CD4-positive, alpha-beta T cell treated with Interleukin-10 for 1 hour (primary cell): ENCODE results near the gene SLC34A2.
"Not testable (repeated sequence)": the region's sequence is repeated elsewhere in the genome, so short reads cannot be mapped to it uniquely, and the experiment has no call there.

Source experiments
- DNase-seq: peaks from one replicate; pipeline ENCODE4 v3.0.0-alpha.2; 2020

SLC34A2 gene, protein sequence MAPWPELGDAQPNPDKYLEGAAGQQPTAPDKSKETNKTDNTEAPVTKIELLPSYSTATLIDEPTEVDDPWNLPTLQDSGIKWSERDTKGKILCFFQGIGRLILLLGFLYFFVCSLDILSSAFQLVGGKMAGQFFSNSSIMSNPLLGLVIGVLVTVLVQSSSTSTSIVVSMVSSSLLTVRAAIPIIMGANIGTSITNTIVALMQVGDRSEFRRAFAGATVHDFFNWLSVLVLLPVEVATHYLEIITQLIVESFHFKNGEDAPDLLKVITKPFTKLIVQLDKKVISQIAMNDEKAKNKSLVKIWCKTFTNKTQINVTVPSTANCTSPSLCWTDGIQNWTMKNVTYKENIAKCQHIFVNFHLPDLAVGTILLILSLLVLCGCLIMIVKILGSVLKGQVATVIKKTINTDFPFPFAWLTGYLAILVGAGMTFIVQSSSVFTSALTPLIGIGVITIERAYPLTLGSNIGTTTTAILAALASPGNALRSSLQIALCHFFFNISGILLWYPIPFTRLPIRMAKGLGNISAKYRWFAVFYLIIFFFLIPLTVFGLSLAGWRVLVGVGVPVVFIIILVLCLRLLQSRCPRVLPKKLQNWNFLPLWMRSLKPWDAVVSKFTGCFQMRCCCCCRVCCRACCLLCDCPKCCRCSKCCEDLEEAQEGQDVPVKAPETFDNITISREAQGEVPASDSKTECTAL

GRCh38 chr4:25654971-25655963, at the start of gene SLC34A2:
Gene SLC34A2 (plus strand): TSS chr4:25655851. CDS start chr4:25662501, 6,650 bp downstream.
- DNase-seq: no peak

DNA sequence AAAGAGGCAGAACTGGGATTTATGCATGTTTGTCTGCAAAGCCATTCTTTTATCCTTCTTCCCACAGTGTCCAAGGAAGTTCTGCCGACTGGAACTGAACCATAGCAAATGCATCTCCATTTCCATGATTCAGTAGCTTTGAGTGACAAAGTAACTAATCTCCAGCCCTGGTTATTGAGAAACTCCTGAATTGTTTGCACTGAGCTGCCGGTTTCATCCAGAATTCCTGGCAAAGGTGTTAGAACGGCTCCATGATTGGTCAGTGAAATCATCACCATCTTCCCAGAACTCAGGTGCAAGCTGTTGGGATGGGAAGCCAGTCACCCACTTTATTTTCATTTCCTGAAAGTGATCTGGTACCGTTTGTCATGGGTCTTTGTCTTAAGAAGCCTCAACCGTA, 47.0 kb upstream of the SLC34A2 start:
- no peak for DNase-seq

DNA sequence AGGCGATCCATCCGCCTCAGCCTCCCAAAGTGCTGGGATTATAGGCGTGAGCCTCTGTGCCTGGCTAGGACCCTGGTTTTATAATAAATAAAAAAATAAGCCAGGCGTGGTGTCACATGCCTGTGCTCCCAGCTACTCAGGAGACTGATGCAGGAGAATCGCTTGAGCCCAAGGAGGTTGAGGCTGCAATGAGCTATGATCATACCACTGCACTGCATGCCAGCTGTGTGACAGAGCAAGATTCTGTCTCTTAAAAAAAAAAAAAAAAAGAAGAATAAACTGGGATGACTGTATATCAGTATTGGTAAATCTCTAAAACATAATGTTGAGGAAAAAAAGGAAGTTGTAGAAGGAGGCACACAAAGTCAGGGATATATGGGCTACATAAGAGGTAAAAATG, 45.7 kb upstream of the SLC34A2 start:
- DNase-seq: no peak

DNA sequence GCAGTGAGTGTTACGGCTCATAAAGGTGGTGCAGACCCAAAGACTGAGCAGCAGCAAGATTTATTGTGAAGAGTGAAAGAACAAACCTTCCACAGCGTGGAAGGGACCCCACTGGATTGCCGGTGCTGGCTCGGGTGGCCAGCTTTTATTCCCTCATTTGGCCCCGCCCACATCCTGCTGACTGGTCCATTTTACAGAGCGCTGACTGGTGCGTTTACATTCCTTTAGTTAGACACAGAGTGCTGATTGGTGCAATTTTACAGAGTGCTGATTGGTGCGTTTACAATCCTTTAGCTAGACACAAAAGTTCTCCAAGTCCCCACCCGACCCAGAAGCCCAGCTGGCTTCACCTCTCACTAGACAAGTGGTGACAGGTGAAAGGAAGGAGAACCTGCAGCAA, 42.0 kb upstream of the SLC34A2 start:
- DNase-seq: not testable (repeated sequence)

DNA sequence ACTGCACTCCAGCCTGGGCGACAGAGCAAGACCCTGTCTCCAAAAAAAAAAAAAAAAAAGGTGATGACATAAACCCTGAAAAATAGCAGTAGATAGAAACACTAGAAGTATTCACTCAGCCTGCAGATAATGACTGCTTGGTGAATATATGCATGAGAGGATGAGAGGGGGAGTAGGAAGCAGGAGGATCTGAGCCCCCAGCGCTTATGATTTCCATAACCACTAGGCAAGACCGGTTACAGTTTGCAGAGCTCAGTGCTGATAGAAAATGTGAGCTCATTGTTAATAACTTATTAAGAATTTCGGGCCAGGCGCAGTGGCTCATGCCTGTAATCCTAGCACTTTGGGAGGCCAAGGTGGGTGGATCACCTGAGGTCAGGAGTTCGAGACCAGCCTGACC, 40.8 kb upstream of the SLC34A2 start:
- DNase-seq: no peak

- no peak for DNase-seq
Observed at GRCh38 chr4:25621027-25621930, 34.4 kb upstream of the SLC34A2 start.

DNA sequence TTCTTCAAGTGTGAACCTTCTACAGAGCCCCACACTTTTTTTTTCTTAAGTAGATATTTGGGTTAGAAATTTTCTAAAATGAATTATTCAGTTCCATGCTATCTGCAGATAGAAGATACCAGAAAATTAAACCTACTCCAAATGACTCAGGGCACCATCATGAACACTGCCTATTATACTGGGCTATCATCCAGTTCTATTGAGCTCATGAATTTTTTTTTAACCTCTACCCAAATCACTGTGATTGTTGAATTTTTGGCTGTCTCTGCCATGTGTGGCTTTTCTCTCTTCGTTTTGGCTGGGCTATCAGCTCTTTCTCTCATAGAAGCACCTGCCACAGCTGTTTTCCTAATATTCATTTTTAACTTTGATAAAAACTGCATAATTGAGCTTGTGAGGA, 31.0 kb upstream of the SLC34A2 start:
- no peak for DNase-seq

DNA sequence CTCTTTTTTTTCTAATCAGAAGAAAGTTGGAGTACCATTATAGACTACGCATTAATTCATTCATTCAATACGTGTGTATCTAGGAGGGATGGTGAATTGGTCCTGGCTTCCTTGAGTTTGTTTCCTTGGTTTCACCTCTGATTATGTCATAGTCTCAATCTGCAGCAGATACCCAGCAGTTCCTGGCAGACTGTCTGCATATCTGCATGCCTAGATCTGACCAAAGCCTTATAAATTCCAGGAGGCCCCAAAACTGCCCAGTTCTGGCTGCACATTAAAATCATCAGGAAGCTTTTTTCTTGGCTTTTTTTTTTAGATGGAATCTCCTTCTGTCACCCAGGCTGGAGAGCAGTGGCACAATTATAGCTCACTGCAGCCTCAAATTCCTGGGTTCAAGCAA, 27.2 kb upstream of the SLC34A2 start:
- no peak for DNase-seq

DNA sequence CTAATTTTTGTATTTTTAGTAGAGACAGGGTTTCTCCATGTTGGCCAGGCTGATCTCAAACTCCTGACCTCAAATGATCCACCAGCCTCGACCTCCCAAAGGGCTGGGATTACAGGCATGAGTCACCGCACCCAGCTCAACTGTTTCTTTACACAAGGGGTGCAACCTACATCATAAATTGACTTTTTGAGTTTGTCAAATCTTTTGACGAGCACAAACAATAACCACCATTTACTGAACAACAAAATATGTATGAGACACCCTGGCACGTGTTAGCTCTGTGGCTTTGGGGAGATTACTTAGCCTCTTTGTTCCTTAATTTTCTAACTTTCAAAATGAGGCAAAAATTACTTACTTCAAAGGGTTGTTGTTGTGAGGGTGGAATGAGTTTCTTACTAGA, 23.5 kb upstream of the SLC34A2 start:
- DNase-seq: no peak

DNA sequence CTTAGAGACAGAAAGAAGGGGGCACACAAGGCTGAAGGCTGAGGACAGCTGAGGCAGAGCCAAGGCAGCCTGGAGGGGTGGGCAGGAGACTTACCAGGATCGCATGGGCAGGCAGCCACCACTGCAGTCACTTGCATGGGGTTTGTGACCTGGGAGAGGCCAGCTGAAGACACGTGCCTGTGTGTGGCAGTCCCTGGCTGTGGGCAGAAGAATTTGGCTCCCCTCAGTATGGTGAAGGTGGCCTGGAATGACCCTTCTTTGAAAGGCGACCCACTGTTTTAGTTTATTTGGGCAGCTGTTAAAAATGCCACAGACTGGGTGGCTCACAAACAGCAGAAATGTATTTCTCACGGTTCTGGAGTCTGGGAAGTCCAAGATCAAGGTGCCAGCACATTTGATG, 22.1 kb upstream of the SLC34A2 start:
- no peak for DNase-seq

GRCh38 chr4:25635501-25635900, 20.1 kb upstream of the SLC34A2 start:
- no peak for DNase-seq

DNA sequence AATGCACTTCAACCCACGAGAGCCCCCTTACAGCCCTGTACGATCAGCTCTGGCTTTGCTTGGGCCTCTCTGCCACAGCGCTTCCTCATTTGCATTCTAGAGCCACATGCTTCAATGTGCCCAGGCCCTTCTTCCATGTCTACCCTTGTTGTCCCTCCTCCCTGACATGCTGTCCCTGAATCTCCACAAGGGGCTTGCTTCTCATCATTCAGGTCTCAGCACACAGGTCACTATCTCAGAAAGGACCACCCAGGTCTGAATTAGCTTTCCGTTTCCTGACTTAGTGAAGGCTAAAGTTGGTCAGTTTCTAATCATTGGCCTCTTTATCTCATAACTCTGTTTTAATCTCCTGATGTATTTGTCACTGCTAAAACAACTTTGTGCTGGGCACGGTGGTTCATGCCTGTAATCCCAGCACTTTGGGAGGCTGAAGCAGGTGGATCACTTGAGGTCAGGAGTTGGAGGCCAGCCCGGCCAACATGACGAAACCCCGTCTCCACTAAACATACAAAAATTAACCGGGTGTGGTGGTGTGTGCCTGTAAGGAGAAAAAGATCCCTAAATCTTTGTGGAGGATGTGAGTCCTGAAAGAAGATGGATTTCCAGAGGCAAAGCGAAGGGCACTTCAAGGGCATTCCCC, 17.9 kb upstream of the SLC34A2 start:
- no peak for DNase-seq

DNA sequence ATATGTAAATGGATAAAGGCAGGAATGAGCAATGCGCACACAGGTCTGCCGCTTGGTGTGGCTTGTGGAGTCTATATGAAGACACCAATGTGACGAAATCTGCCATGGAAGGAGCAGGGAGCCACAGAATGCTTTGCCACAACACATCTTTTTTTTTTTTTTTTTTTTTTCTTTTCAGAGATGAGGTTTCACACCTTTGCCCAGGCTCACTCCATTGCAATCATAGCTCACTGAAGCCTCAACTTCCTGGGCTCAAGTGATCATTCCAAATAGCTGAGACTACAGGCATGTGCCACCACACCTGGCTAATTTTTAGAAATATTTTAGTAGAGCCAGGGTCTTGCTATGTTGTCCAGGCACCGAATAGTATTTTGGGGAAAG, 17.4 kb upstream of the SLC34A2 start:
- no peak for DNase-seq

GRCh38 chr4:25638806-25639205, 16.8 kb upstream of the SLC34A2 start:
- DNase-seq: no peak

- no peak for DNase-seq
Observed at GRCh38 chr4:25650311-25650710, 5.3 kb upstream of the SLC34A2 start.

GRCh38 chr4:25651682-25652081, 4.0 kb upstream of the SLC34A2 start:
- DNase-seq: no peak

DNA sequence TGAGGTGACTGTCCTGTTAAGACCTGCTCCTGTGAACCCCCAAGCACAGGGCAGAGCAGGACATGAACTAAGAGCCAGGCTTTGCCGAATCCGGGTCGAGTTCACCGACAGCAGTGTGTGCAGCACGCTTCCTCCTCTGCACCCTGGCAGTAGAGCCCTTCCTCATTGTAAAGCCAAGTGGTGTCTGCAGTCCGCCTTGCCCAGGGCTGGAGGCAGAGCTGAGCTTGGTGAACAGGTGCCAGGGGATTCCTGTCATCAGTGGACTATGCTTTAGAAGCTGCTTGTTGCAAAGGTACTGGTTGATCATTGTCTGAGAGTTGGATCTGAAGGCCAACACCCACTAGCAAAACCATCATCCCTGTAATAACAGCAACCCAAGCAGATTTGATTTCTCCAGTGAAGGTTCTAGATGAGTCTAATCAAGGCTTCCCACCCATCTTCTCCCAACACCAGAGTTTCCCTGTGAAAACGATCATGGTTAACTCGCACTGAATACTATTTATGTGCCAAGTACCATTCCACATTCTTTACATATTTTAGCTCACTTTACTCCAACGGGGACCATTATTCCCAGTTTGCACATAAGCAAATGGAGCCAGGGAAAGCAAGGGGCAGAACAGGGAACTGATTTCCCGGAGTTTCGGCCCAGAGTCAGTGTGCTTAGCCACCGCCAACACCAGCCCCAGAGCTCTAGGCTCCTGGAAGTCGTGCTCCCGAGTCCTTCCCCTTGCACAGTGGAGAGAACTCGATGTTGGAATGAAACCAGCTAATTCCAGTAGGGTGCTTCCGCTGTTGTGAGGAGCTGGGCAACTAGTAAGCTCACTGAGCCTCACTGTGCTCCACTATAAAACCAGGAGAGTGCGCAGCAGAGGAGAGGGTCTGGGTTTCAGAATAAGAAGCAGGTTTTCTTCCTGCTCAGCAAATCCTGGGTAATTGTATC, 1.4 kb upstream of the SLC34A2 start:
- DNase-seq: no peak

GRCh38 chr4:25656031-25656430, 380 bp downstream of the SLC34A2 start:
- DNase-seq: no peak

DNA sequence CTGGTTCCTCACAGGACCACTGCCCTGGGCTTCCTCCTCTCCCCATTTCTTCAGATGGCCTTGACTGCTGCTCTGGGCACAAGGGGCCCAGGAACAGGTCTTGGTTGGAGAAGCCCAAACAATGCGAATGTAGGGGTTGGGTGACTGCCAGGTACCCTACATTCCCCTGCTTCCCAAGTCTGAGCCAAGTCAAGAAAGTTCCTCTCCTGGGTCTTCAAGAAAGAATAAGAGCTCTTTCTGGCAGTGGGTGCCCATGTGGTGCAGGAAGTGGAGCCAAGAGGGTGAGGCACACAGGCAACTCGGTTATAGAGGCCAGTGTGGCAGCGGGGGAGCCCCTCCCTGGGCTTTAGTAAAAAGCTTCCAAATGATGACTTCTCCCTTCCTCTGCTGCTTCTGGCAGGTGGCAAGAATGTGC, 2.7 kb downstream of the SLC34A2 start:
- no peak for DNase-seq

DNA sequence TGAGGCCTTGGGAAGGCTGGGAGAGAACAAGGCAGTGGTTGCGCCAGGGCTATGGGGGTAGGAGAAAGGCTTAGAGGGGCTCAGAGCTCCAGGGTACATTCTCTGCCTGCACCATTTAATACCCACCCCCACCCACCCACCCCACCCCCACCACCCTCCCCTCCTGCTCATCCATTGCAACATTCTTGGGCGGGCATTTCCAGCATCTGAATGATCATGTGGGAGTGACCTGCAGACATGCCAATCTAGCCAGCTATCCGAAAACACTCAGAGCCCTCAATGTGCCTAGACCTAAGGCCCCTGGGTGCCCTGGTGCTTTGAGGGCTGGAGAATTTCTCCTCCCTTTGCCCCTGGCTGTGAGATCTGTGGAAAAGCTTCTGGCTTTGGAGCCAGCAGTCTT, 3.1 kb downstream of the SLC34A2 start:
- no peak for DNase-seq
